GM13977 (cell line): ENCODE measurements around the gene POU2F2.

ENCODE experiments used
- DNase-seq: peaks from one replicate; pipeline ENCODE4 v3.0.0; 2012; ENCODE audit warnings: low spot score
- CTCF ChIP-seq: IDR thresholded peaks from 2 replicates; pipeline ENCODE4 v1.5.1; 2012; ENCODE audit warnings: mild to moderate bottlenecking, control low read depth; ENCODE audit not compliant: insufficient read depth; ENCODE audit errors: extremely low read depth, missing control alignments
- in situ Hi-C: fragments of 300-500 bp; cut with MboI; formaldehyde crosslinking; loops from one replicate; pipeline ENCODE4 v1.12.0; 2022; ENCODE audit warnings: low sequenced_read_pairs, low pct_unique_long_range_greater_than_20kb, mixed read lengths, inconsistent platforms; ENCODE audit not compliant: unreplicated experiment

The POU2F2 gene

GRCh38 chr19:42091300-42091699 is 40.9 kb downstream of the POU2F2 start:
- no peak for DNase-seq
- in situ Hi-C loops: no loop called here
- no peak for TF ChIP-seq CTCF

- in situ Hi-C loops: no loop called here
- TF ChIP-seq CTCF: no peak
- no peak for DNase-seq
Observed at GRCh38 chr19:42090672-42091071, 41.6 kb downstream of the POU2F2 start.

- in situ Hi-C loops: no loop called here
- no peak for TF ChIP-seq CTCF
- no peak for DNase-seq
Observed at GRCh38 chr19:42089772-42090171, 42.5 kb downstream of the POU2F2 start.

- TF ChIP-seq CTCF: no peak
- DNase-seq: no peak
- in situ Hi-C loops: no loop called here
Observed at GRCh38 chr19:42089191-42089750, 43.0 kb downstream of the POU2F2 start.

- in situ Hi-C loops: no loop called here
- DNase-seq: no peak
- no peak for TF ChIP-seq CTCF
Observed at GRCh38 chr19:42088471-42089190, 43.6 kb downstream of the POU2F2 start.

- in situ Hi-C loops: no loop called here
- no peak for TF ChIP-seq CTCF
- DNase-seq: no peak
Observed at GRCh38 chr19:42086770-42087550, 45.3 kb downstream of the POU2F2 start.
